Measurements from ENCODE around the gene CTDP1. TPM values are rescaled to one million over a fixed set of nuclear protein-coding genes. Genes with fewer than 3 reads are reported as not detected.

The CTDP1 gene
- total RNA-seq, 2 experiments from 2014 or later = 41.6 to 42.5 TPM

- DNase-seq (no peak), ATAC-seq (ENCODE audit: low read depth) (no peak)
- Mint-ChIP-seq H3K27ac (no peak overlapping the region), H3K9me3 (peaks cover 2% of the 10 kb centered on the region), H3K36me3 (no peaks in the 10 kb centered on the region), H3K27me3 (peaks cover 26% of the 10 kb centered on the region), H3K4me3 (no peak overlapping the region), H3K4me1 (peaks cover 2% of the 10 kb centered on the region)
- POLR2A ChIA-PET = no interaction called here
These were observed 21.2 kb upstream of the CTDP1 start for GRCh38 chr18:79658366-79658765.

DNA sequence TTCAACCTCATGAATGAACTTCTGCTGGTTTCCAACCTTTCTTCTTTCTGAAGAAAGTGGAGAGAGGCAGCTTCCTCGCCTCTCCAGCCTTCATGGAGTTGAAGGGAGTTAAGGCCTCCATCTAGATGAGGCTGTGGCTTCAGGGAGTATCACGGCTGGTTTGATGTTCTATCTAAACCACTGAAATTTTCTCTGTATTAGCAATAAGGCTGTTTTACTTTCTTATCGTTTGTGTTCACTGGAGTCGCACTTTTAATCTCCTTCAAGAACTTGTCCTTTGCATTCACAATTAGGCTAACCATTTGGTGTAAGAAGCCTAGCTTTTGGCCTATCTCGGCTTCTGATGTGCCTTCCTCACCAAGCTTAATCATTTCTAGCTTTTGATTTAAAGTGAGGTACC lies 19.9 kb upstream of the CTDP1 start:
- no peak overlapping the region for H3K27ac Mint-ChIP-seq
- ATAC-seq (ENCODE audit: low read depth) = no peak
- peaks cover 5% of the 10 kb centered on the region for H3K9me3 Mint-ChIP-seq
- no peaks in the 10 kb centered on the region for H3K36me3 Mint-ChIP-seq
- H3K4me3 Mint-ChIP-seq = no peak overlapping the region
- DNase-seq = no peak
- POLR2A ChIA-PET = no interaction called here
- peaks cover 25% of the 10 kb centered on the region for H3K27me3 Mint-ChIP-seq
- H3K4me1 Mint-ChIP-seq = peaks cover 4% of the 10 kb centered on the region

DNA sequence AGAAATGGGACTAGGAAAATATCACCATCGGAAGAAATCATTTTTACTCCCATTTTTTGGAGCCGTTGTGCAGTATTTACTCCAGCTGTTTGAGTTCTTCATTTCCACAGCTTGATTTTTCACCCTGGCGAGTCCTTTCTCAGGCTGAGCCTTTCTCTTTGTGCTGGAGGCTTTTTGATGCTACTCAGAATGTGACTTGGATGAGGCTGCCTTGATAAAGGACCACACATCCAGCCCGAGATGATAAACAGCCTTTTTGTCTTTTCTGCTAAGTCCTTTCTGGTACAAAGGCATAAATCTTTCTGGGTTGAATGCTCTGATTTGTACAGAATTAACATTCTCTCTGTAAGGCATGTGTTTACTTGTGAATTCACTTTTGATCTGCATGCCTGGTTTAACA lies 17.6 kb upstream of the CTDP1 start:
- Mint-ChIP-seq H3K27me3 (peaks cover 28% of the 10 kb centered on the region), H3K36me3 (no peaks in the 10 kb centered on the region), H3K27ac (no peak overlapping the region), H3K4me3 (no peak overlapping the region), H3K9me3 (peaks cover 4% of the 10 kb centered on the region), H3K4me1 (peaks cover 4% of the 10 kb centered on the region)
- DNase-seq = no peak
- no peak for ATAC-seq (ENCODE audit: low read depth)
- POLR2A ChIA-PET = no interaction called here

DNA sequence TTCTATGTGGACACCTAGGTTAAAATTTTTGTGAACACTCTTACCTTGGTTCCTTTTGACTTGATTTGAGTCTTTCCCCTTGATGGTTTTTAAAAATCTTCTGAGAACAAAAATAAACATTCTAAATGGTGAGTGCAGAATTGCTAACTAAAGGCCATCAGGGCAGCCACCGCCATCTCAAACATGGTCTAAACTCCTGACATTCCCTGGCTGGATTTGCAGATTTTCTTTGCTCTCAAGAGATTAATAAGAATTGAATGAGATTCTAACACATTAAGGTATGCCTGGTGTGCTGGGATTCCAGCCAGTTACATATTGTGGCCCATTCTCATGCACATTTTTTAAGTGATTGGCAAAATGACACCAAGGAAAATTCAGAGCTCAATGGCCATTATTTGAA lies 17.2 kb upstream of the CTDP1 start:
- ATAC-seq (ENCODE audit: low read depth) (no peak), DNase-seq (no peak)
- peaks cover 4% of the 10 kb centered on the region for H3K9me3 Mint-ChIP-seq
- H3K27me3 Mint-ChIP-seq = peaks cover 29% of the 10 kb centered on the region
- no peak overlapping the region for H3K4me3 Mint-ChIP-seq
- H3K36me3 Mint-ChIP-seq = no peaks in the 10 kb centered on the region
- POLR2A ChIA-PET = no interaction called here
- H3K27ac Mint-ChIP-seq = no peak overlapping the region
- H3K4me1 Mint-ChIP-seq = peaks cover 4% of the 10 kb centered on the region

DNA sequence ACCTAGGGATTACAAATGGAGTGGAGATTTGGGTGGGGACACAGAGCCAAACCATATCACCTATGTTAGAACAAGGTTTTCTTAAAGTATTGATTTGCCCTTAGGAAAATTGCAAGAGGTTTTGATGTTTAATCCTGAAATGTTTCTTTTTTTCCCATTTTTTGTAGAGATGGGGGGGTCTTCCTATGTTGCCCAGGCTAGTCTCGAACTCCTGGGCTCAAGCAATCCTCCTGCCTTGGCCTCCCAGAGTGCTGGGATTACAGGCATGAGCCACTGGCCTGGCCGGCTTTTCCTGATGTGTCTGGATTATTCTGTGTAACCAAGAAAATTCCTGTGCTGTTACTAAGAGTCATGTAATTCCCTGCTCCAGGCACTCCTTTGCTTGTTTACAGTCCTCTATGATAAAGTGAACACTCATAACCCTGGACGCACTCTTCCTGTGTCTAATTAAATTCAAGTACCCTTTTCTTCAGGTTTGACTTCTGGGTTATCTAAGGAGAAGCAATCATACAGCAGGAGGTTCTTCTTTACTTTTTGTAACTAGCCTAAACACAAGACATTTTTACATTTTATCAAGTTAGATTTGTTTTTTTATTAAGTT lies 15.0 kb upstream of the CTDP1 start:
- no peak overlapping the region for H3K4me3 Mint-ChIP-seq
- no peak overlapping the region for H3K27ac Mint-ChIP-seq
- DNase-seq = no peak
- H3K4me1 Mint-ChIP-seq = peaks cover 4% of the 10 kb centered on the region
- H3K9me3 Mint-ChIP-seq = peaks cover 4% of the 10 kb centered on the region
- no peaks in the 10 kb centered on the region for H3K36me3 Mint-ChIP-seq
- no peak for ATAC-seq (ENCODE audit: low read depth)
- POLR2A ChIA-PET = no interaction called here
- H3K27me3 Mint-ChIP-seq = peaks cover 36% of the 10 kb centered on the region

DNA sequence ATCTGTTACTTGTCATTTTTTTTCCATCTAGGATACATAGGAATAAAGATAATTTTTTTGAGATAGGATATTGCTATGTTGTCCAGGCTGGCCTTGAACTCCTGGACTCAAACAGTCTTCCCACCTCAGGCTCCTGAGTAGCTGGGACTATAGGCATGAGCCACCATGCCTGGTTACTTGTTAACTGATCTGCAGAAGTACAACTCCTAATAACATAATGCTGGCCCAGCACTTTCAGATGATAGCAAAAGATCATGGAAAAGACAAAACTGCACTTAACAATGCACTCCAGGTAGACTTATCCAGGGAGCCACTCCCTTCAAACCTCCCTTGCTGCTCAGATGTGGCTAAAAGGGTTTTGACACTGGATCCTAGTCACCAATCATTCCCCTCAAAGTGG lies 11.4 kb upstream of the CTDP1 start:
- ATAC-seq (ENCODE audit: low read depth) (no peak), DNase-seq (no peak)
- Mint-ChIP-seq H3K9me3 (peaks cover 7% of the 10 kb centered on the region), H3K27ac (no peak overlapping the region), H3K4me1 (peaks cover 3% of the 10 kb centered on the region), H3K4me3 (no peak overlapping the region), H3K36me3 (peaks cover 2% of the 10 kb centered on the region), H3K27me3 (peaks cover 19% of the 10 kb centered on the region)
- POLR2A ChIA-PET = no interaction called here

DNA sequence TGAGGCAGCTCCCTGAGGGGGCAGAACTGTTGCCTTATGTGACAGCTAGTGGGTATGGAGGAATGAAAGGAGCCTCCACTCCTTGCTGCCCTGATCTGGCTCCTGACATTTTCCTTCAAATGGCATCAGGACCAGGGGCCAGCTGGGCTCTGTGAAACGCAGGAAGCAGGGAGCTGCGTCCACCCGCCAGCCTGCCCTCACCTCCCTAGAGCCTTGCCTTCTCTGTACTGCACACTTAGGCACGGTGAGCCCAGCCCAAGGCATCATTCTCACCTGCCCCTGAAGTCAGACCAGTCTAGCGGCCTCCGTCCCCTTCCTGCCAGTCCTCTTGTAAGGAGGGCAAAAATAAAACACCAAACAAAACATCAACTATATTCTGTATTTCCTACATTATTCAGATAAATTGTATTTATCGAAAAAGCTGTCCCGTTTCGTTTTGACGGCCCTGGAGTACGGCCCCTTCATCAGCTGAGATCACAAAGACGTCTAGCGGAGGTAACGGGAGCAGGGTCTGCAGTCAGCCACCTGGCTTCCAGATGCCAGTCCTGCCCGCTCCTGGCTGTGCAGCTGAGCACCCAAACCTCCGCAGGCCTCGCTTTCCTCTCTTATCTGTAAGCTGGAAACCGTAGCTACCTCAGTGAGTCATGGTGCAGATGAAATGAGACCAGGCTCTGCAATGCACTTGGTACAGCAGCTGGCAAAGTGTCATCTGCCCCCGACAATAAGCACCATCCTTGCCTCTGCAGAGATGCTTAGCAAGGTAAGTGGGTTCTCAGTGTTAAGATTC lies 6.9 kb upstream of the CTDP1 start:
- Mint-ChIP-seq H3K27me3 (peaks cover 9% of the 10 kb centered on the region), H3K36me3 (peaks cover 23% of the 10 kb centered on the region), H3K4me1 (no peaks in the 10 kb centered on the region), H3K27ac (no peak overlapping the region), H3K9me3 (peaks cover 13% of the 10 kb centered on the region), H3K4me3 (no peak overlapping the region)
- POLR2A ChIA-PET = no interaction called here
- DNase-seq (no peak), ATAC-seq (ENCODE audit: low read depth) (no peak)

DNA sequence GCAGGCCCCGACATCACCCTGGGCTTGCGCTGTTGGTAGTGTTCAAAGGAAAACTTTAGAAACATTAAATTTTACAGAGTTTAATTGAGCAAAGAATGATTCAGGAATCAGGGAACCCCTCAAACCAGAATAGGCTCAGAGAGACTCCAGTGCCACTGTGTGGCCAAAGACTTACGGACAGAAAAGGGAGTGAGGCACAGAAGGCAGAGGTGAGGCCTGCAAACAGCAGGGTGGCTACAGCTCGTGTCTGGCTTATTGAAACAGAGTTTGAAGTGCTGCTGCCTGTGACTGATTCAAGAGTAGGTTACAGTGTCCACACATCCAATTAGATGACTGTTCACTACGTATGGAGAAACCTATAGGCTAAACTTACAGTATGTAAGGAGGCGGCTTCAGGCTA lies 2.4 kb upstream of the CTDP1 start:
- no peak for ATAC-seq (ENCODE audit: low read depth)
- DNase-seq = no peak
- peaks cover 9% of the 10 kb centered on the region for H3K9me3 Mint-ChIP-seq
- H3K27me3 Mint-ChIP-seq = no peaks in the 10 kb centered on the region
- no peak overlapping the region for H3K27ac Mint-ChIP-seq
- peaks cover 19% of the 10 kb centered on the region for H3K4me1 Mint-ChIP-seq
- H3K36me3 Mint-ChIP-seq = peaks cover 20% of the 10 kb centered on the region
- H3K4me3 Mint-ChIP-seq = no peak overlapping the region
- POLR2A ChIA-PET = no interaction called here

- no peak for DNase-seq
- H3K27ac Mint-ChIP-seq = peak overlapping the region; percentile 99
- peak overlapping the region; percentile 95 for H3K4me3 Mint-ChIP-seq
- H3K4me1 Mint-ChIP-seq = peaks cover 24% of the 10 kb centered on the region
- no peaks in the 10 kb centered on the region for H3K27me3 Mint-ChIP-seq
- H3K9me3 Mint-ChIP-seq = peaks cover 9% of the 10 kb centered on the region
- ATAC-seq (ENCODE audit: low read depth) = no peak
- POLR2A ChIA-PET = no interaction called here
- peaks cover 24% of the 10 kb centered on the region for H3K36me3 Mint-ChIP-seq
These were observed 1.8 kb upstream of the CTDP1 start for GRCh38 chr18:79677840-79678239.

GRCh38 chr18:79678665-79679551 lies 695 bp upstream of the CTDP1 start:
- Mint-ChIP-seq H3K27ac (peak overlapping the region; percentile 99), H3K27me3 (no peaks in the 10 kb centered on the region), H3K4me3 (peak overlapping the region; percentile 95), H3K4me1 (peaks cover 35% of the 10 kb centered on the region), H3K9me3 (peaks cover 9% of the 10 kb centered on the region), H3K36me3 (peaks cover 27% of the 10 kb centered on the region)
- ATAC-seq (ENCODE audit: low read depth) = peak; percentile 89
- POLR2A ChIA-PET = interaction anchor here (0.8 to 1.0 kb wide), 3 partner anchors 156 to 355 kb away, joined by 3 to 4 read pairs (median 3); partner anchors contain the start of gene RBFA
- peak; percentile 98 for DNase-seq

DNA sequence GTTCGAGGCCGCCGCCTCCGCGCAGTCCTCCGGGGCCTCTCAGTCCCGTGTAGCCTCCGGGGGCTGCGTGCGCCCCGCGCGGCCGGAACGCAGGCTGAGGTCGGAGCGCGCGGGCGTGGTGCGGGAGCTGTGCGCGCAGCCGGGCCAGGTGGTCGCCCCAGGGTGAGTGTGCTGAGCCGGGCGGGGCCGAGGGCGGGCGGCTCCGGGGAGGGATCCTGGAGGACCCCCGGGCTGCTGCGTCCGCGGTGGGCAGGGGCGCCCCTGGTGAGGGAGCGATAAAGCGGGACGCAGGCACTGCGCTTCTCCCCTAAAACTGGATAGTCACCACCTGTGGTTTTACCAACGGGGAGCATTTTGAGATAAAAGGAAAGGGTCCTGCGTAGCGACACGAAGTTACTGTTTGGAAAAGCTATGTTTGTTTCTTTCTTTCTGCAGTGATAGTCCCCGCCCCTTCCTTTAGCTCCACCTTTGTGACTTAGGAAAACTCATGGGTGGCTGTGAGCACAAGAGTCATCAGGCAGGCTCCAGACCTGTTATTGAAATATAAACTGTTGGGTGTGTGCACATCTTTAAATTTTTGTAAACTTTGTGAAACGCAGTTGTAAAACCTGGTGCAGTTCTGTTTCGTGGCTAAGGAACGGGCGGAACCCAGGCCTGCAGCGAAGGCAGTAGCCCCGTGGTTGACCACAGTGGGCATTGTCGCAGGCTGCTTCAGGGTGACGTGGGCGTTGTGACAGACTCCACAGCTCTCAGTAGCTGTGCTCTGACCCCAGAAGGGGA lies 687 bp downstream of the CTDP1 start:
- Mint-ChIP-seq H3K36me3 (peaks cover 28% of the 10 kb centered on the region), H3K27ac (peak overlapping the region; percentile 89), H3K4me1 (peaks cover 49% of the 10 kb centered on the region), H3K9me3 (peaks cover 8% of the 10 kb centered on the region), H3K4me3 (peak overlapping the region; percentile 88), H3K27me3 (no peaks in the 10 kb centered on the region)
- POLR2A ChIA-PET = interaction anchor here (1.0 to 1.3 kb wide), 3 partner anchors 156 to 354 kb away, joined by 5 read pairs; partner anchors contain the start of genes RBFA and SLC66A2
- DNase-seq (peak; percentile 49), ATAC-seq (ENCODE audit: low read depth) (no peak)

GRCh38 chr18:79680891-79681339 lies 1.3 kb downstream of the CTDP1 start:
- Mint-ChIP-seq H3K27me3 (no peaks in the 10 kb centered on the region), H3K4me3 (peak overlapping the region; percentile 88), H3K9me3 (peaks cover 4% of the 10 kb centered on the region), H3K4me1 (peaks cover 54% of the 10 kb centered on the region), H3K36me3 (peaks cover 23% of the 10 kb centered on the region), H3K27ac (peak overlapping the region; percentile 89)
- POLR2A ChIA-PET = interaction anchor here (1.0 to 1.3 kb wide), 3 partner anchors 157 to 353 kb away, joined by 5 read pairs; partner anchors contain the start of genes RBFA and SLC66A2
- no peak for DNase-seq
- ATAC-seq (ENCODE audit: low read depth) = no peak
